Stomach (tissue), 9 donors: ENCODE results near the gene ZNF414. TPM values are rescaled to one million over a fixed set of nuclear protein-coding genes. Genes with fewer than 3 reads are reported as not detected.
"Not testable (repeated sequence)": the region's sequence is repeated elsewhere in the genome, so short reads cannot be mapped to it uniquely, and the experiment has no call there.

Experiments
- DNase-seq, 2 donors: peaks; one replicate each; pipeline versions ENCODE4 v3.0.0 to v3.0.0-alpha.2; 2013 to 2019
- H3K27ac ChIP-seq, 5 donors: fragments of 200-600 bp in 4 of 5; sonication (generic) in 4 of 5; one replicate each; pipeline ENCODE4 v1.5.1; 2013 to 2019; ENCODE audit warnings: mild to moderate bottlenecking in 1 of 5, moderate library complexity in 1 of 5
- H3K27me3 ChIP-seq, 3 donors: fragments of 200-600 bp; sonication (generic); one replicate each; pipeline ENCODE4 v1.5.1; 2017 to 2019; ENCODE audit warnings: mixed run types in 1 of 3
- H3K36me3 ChIP-seq, 4 donors: fragments of 200-600 bp; sonication (generic); 1 replicate in 3 of 4; 2 replicates in 1 of 4; pipeline ENCODE4 v1.5.1; 2016 to 2019
- H3K4me1 ChIP-seq, 4 donors: fragments of 200-600 bp; sonication (generic); one replicate each; pipeline ENCODE4 v1.5.1; 2016 to 2019
- H3K4me3 ChIP-seq, 4 donors: fragments of 200-600 bp; sonication (generic) in 3 of 4; one replicate each; pipeline ENCODE4 v1.5.1; 2016 to 2019; ENCODE audit warnings: mild to moderate bottlenecking in 1 of 4
- H3K9me3 ChIP-seq, 4 donors: fragments of 200-600 bp; sonication (generic); one replicate each; pipeline ENCODE4 v1.5.1; 2016 to 2019
- EP300 ChIP-seq: sonication (generic); formaldehyde crosslinking; IDR thresholded peaks from one replicate; pipeline ENCODE4 v1.6.1; 2017; ENCODE audit warnings: antibody characterized with exemption
- POLR2A ChIP-seq, 4 donors: fragments of 450-650 bp; IDR thresholded peaks; one replicate each; pipeline ENCODE4 v1.6.1; 2016; ENCODE audit warnings: antibody characterized with exemption in 4 of 4, control low read depth in 2 of 4, mild to moderate bottlenecking in 1 of 4, moderate library complexity in 1 of 4
- POLR2AphosphoS5 ChIP-seq, 3 donors: sonication (generic); formaldehyde crosslinking; IDR thresholded peaks; one replicate each; pipeline ENCODE4 v1.6.1; 2016; ENCODE audit warnings: antibody characterized with exemption in 3 of 3
- WGBS, 5 donors: extraction: QIAGEN DNeasy Blood & Tissue Kit in 3 of 5; methylation state at CpG; one replicate each; pipeline versions ENCODE4 v1.1.5 to v1.1.7; 2013 to 2018; 5-methylcytosine and 5-hydroxymethylcytosine counted together
- intact Hi-C: fragments of 100-400 bp; cut with DNase I; formaldehyde crosslinking; loops from one replicate; pipeline ENCODE4 v1.15.1; 2023; ENCODE audit warnings: low total_unique reads
- polyA plus RNA-seq, 3 donors: library from polyadenylated mRNA; stranded (reverse); fragments of 200-250 nt; gene quantifications; one replicate each; pipeline ENCODE4 v1.2.3, GENCODE V29; 2013
- total RNA-seq, 5 donors: library from RNA; depleted of rRNA; stranded (reverse); fragments of >200 nt; gene quantifications; one replicate each; pipeline versions ENCODE4 v1.1.0 to v1.2.3, GENCODE V29; 2014 to 2016
- TF ChIP-seq, protein P1 (sequence below), 7 experiments: fragments of 450-650 bp in 4 of 7; fragments of 200-600 bp in 3 of 7; sonication (generic) in 3 of 7; IDR thresholded peaks; one replicate each; pipeline ENCODE4 v1.5.1; 2016 to 2019; ENCODE audit warnings: antibody characterized with exemption in 7 of 7, control low read depth in 2 of 7, mild to moderate bottlenecking in 1 of 7
- donor health status: healthy with polysubstance abuse.
- donor health status: Bipolar disorder and iron deficiency.
- donor health status: healthy.

The ZNF414 gene
- total and polyA plus RNA-seq, 8 donors: 1.8 to 32.7 (median 18.3) TPM

DNA sequence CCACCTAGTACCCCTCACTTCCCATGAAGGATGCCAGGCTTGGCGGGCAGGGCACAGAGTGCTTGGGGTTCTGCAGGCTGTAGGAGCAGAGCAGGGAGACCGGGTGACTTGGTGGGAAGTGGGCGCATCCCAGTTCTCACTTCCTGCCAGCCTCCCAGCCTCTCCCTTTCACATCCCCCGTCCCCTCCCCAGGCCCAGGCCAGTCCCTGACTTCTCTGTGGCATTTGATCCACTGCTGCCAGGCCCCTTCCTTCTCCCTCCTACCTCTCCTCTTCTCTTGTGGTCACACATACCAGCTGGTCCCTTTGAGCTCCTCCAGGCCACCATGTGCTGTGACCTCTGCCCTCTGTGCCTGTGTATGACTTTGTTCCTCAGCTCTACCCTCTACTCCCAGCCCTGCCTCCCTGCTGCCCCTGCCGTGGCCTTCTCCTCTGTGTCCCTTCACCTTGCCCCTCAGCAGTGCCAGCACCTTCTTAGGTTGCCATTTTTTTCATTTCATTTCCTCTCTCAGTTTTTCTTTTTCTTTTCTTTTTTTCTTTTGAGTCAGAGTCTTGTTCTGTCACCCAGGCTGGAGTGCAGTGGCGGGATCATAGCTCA, 43.8 kb upstream of the ZNF414 start:
- WGBS, 5 donors: 69 to 74% (median 72%) methylated on average over 6 of the region's 6 CpGs
- intact Hi-C loops: no loop called here

DNA sequence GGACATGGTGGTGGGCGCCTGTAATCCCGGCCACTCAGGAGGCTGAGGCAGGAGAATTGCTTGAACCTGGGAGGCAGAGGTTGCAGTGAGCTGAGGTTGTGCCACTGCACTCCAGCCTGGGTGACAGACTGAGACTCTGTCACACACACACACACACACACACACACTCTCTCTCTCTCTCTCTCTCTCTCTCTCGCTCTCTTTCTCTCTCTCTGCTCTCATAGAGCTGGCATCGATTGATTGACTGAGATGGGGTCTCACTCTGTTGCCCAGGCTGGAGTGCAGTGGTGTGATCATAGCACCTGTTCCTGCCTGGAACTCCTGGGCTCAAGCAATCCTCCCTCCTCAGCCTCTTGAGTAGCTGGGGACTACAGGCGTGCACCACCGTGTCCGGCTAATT, 39.8 kb upstream of the ZNF414 start:
- H3K9me3 ChIP-seq, H3K27me3 ChIP-seq, DNase-seq, intact Hi-C loops, H3K4me1 ChIP-seq, H3K27ac ChIP-seq, H3K4me3 ChIP-seq: not testable (repeated sequence)
- 88 to 97% (median 96%) methylated on average over 6 to 7 of the region's 7 CpGs for WGBS, 5 donors
- peaks cover 0 to 47% (median 10%) of the 10 kb centered on the region in 4 donors for H3K36me3 ChIP-seq

More for the DNA sequence above, 43.8 kb upstream of the ZNF414 start:
- H3K36me3 ChIP-seq: peaks cover 0 to 20% (median 0%) of the 10 kb centered on the region in 4 donors
- H3K4me1 ChIP-seq: no peaks in the 10 kb centered on the region
- DNase-seq: no peak
- H3K27me3 ChIP-seq: peaks cover 0 to 6% (median 0%) of the 10 kb centered on the region in 3 donors
- H3K4me3 ChIP-seq: no peak overlapping the region
- TF ChIP-seq POLR2A (IDR thresholded peaks at IDR 0.05) (no peak), EP300 (no peak), POLR2AphosphoS5 (IDR thresholded peaks at IDR 0.05) (no peak)
- TF ChIP-seq, protein P1, sequence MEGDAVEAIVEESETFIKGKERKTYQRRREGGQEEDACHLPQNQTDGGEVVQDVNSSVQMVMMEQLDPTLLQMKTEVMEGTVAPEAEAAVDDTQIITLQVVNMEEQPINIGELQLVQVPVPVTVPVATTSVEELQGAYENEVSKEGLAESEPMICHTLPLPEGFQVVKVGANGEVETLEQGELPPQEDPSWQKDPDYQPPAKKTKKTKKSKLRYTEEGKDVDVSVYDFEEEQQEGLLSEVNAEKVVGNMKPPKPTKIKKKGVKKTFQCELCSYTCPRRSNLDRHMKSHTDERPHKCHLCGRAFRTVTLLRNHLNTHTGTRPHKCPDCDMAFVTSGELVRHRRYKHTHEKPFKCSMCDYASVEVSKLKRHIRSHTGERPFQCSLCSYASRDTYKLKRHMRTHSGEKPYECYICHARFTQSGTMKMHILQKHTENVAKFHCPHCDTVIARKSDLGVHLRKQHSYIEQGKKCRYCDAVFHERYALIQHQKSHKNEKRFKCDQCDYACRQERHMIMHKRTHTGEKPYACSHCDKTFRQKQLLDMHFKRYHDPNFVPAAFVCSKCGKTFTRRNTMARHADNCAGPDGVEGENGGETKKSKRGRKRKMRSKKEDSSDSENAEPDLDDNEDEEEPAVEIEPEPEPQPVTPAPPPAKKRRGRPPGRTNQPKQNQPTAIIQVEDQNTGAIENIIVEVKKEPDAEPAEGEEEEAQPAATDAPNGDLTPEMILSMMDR (IDR thresholded peaks at IDR 0.05): no peak
- no peak overlapping the region for H3K27ac ChIP-seq
- H3K9me3 ChIP-seq: no peaks in the 10 kb centered on the region

DNA sequence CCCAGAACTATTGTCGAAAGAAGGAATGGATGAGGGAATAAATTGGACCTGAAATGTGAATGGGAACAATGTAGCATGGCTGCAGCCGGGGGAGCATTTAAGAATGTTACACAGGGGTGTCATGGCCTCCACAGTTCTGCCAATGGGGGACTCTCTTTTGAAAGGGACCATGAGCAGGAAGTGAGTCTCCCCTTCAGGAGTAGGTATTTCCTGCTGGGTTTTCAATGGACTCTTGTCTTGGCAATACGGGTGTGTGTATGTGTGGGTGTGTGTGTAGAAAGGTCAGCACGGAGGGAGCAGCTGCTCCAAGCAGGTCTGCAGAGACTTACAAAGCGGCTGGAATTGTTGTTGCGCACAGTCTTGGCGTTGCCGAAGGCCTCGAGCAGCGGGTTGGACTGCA, 38.8 kb upstream of the ZNF414 start:
- WGBS, 5 donors: 63 to 74% (median 69%) methylated on average over 10 of the region's 10 CpGs
- intact Hi-C loops: no loop called here
- H3K4me3 ChIP-seq: no peak overlapping the region
- peaks cover 0 to 54% (median 14%) of the 10 kb centered on the region in 4 donors for H3K36me3 ChIP-seq
- H3K27ac ChIP-seq: no peak overlapping the region
- peaks cover 0 to 6% (median 0%) of the 10 kb centered on the region in 3 donors for H3K27me3 ChIP-seq
- DNase-seq: peak in 1 of 2 donors; percentile 78
- TF ChIP-seq EP300 (no peak), POLR2AphosphoS5 (IDR thresholded peaks at IDR 0.05) (no peak), POLR2A (IDR thresholded peaks at IDR 0.05) (no peak)
- TF ChIP-seq, protein P1 (IDR thresholded peaks at IDR 0.05): no peak
- no peaks in the 10 kb centered on the region for H3K4me1 ChIP-seq
- no peaks in the 10 kb centered on the region for H3K9me3 ChIP-seq

DNA sequence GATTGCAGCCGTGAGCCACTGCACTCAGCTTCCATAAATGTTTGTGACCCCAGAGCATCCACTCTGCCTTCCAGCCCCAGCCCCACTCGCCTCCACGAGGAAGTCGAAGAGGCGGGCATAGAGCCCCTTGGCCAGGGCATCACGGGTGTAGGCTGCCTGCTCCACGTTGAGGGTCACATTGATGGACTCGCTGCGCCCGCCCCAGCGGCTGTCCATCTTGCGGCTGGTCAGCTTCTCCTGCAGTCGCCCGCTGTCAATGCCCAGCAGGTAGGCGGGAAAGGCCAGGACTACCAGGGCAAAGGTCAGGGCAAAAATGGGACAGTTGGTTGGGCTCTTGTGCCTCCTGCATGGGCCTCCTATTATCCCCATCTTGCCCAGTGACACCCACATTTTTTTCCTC, 36.1 kb upstream of the ZNF414 start:
- Histone ChIP-seq H3K27ac (no peak overlapping the region), H3K9me3 (no peaks in the 10 kb centered on the region), H3K4me3 (no peak overlapping the region), H3K36me3 (peaks cover 0 to 80% (median 38%) of the 10 kb centered on the region in 4 donors), H3K4me1 (no peaks in the 10 kb centered on the region), H3K27me3 (no peaks in the 10 kb centered on the region)
- intact Hi-C loops: no loop called here
- 88 to 98% (median 91%) methylated on average over 12 to 15 of the region's 15 CpGs for WGBS, 5 donors
- no peak for TF ChIP-seq POLR2AphosphoS5 (IDR thresholded peaks at IDR 0.05)
- DNase-seq: no peak

DNA sequence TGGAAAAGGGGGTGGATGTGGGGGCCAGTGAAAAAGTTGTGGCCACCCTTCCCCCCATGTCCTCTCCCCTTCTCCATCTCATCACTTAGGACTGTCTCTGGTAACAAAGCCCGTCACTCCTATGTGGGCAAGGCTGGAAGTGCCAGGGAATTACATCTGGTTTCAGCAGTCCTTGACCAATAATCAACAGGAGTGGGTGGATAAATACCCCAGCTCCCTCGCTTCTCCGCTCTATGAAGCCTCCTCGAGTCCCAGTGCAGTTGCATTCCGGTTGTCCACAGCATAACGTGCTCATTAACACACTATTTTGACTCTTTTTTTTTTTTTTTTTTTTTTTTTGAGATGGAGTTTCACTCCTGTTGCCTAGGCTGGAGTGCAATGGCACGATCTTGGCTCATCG, 31.8 kb upstream of the ZNF414 start:
- Histone ChIP-seq H3K4me1 (no peaks in the 10 kb centered on the region), H3K27me3 (no peaks in the 10 kb centered on the region), H3K27ac (no peak overlapping the region), H3K4me3 (no peak overlapping the region), H3K9me3 (no peaks in the 10 kb centered on the region), H3K36me3 (peaks cover 0 to 69% (median 46%) of the 10 kb centered on the region in 4 donors)
- intact Hi-C loops: no loop called here
- WGBS, 5 donors: 96 to 99% (median 97%) methylated on average over 7 to 8 of the region's 8 CpGs
- TF ChIP-seq POLR2AphosphoS5 (IDR thresholded peaks at IDR 0.05) (no peak), POLR2A (IDR thresholded peaks at IDR 0.05) (no peak), EP300 (no peak)
- TF ChIP-seq, protein P1 (IDR thresholded peaks at IDR 0.05): no peak
- DNase-seq: no peak
